ENCODE measurements around the gene SERPINB2. TPM values are rescaled to one million over a fixed set of nuclear protein-coding genes. Genes with fewer than 3 reads are reported as not detected.

The SERPINB2 gene
- total RNA-seq, 4 donors from 2014 or later: not detected

DNA sequence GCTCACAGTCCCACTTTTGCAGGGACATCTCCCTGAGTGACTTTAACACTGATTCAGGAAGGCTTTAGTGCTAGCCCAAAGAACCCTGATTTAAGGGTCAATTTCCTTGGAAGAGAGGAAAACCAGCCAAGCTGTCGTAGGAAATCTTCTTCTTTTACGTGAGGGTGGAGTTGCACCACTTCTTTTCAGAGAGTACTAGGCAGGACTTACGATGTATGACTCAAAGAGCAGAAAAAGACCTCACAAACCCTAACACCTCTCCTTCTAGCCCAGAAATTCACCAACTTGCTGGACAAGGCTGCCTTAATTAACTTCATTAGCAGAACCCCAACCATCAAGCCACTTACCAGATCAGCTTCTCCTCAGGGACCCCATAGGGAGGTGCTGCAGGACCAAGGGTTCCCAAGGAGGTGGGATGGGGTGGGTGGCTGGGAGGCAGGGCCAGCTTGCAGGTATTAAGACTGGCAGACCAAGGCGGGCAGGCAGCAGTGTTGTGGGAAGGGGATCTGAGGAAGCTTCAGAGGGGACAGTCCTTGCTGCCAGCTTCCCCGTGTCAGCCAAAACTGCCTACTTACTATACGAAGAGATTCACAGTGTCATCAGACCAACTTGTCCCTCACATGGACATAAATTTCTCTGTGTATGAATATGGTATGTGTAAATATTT, 6.7 kb downstream of the SERPINB2 start:
- Histone ChIP-seq H3K27ac (no peak overlapping the region), H3K4me3 (no peak overlapping the region), H3K36me3 (no peaks in the 10 kb centered on the region), H3K4me1 (no peaks in the 10 kb centered on the region), H3K27me3 (no peaks in the 10 kb centered on the region), H3K9me3 (no peaks in the 10 kb centered on the region)
- no peak for TF ChIP-seq POLR2A (IDR thresholded peaks at IDR 0.05)
- no peak for DNase-seq

DNA sequence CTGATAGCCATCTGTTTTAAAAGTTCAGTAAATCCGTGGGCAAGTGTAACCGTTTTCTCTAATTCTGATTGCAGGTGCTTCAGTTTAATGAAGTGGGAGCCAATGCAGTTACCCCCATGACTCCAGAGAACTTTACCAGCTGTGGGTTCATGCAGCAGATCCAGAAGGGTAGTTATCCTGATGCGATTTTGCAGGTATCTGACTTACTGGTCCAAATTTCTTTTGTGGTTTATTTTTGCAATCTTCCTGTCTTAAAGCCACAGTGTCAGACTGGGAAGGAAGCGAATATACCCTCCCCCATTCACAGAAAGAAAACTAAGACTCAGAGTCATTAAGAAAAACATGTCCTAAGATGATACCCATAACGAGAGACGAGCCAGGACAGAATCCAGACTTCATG, 7.7 kb downstream of the SERPINB2 start:
- no peaks in the 10 kb centered on the region for H3K27me3 ChIP-seq

DNA sequence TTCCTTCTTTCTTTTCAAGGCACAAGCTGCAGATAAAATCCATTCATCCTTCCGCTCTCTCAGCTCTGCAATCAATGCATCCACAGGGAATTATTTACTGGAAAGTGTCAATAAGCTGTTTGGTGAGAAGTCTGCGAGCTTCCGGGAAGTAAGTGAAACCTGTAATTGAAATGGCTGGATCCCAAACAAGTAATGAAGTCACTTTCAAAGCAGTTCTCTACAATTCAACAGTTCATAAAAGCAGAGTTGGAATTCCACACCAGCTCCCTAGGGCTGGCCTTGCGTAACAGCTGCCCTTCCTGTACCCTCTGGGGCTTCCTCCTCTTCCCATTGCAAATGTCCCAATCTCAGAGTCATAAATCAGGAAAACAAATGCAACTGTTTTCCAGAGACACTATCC, 9.6 kb downstream of the SERPINB2 start:
- TF ChIP-seq POLR2A (IDR thresholded peaks at IDR 0.05): no peak
- TF ChIP-seq, protein P1, sequence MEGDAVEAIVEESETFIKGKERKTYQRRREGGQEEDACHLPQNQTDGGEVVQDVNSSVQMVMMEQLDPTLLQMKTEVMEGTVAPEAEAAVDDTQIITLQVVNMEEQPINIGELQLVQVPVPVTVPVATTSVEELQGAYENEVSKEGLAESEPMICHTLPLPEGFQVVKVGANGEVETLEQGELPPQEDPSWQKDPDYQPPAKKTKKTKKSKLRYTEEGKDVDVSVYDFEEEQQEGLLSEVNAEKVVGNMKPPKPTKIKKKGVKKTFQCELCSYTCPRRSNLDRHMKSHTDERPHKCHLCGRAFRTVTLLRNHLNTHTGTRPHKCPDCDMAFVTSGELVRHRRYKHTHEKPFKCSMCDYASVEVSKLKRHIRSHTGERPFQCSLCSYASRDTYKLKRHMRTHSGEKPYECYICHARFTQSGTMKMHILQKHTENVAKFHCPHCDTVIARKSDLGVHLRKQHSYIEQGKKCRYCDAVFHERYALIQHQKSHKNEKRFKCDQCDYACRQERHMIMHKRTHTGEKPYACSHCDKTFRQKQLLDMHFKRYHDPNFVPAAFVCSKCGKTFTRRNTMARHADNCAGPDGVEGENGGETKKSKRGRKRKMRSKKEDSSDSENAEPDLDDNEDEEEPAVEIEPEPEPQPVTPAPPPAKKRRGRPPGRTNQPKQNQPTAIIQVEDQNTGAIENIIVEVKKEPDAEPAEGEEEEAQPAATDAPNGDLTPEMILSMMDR (IDR thresholded peaks at IDR 0.05): no peak
- no peak overlapping the region for H3K4me3 ChIP-seq
- no peak overlapping the region for H3K27ac ChIP-seq
- H3K9me3 ChIP-seq: no peaks in the 10 kb centered on the region
- H3K36me3 ChIP-seq: no peaks in the 10 kb centered on the region
- H3K4me1 ChIP-seq: no peaks in the 10 kb centered on the region
- no peaks in the 10 kb centered on the region for H3K27me3 ChIP-seq
- no peak for DNase-seq

More for the DNA sequence above, 7.7 kb downstream of the SERPINB2 start:
- Histone ChIP-seq H3K9me3 (no peaks in the 10 kb centered on the region), H3K4me3 (no peak overlapping the region), H3K36me3 (no peaks in the 10 kb centered on the region), H3K27ac (no peak overlapping the region), H3K4me1 (no peaks in the 10 kb centered on the region)
- no peak for TF ChIP-seq POLR2A (IDR thresholded peaks at IDR 0.05)
- TF ChIP-seq, protein P1 (IDR thresholded peaks at IDR 0.05): no peak
- DNase-seq: no peak

DNA sequence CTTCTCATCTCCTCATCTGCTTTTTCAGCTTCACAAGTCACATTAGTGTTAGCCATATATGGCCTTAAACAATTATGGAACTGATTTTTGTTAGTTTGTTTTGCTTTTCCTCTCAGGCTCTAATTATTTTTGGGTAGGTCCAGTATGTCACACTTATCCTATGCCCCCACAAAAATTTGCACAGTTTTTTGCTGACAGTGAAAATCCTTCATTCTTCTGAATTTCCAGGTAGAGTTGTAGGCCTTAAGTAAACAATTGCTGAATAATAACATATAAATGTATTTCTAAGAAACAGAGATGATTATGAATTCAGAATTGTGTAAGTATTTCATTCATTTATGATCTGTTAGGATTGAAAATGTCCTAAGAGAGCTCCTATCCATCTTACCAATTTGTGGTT, 11.7 kb downstream of the SERPINB2 start:
- Histone ChIP-seq H3K4me1 (no peaks in the 10 kb centered on the region), H3K27me3 (no peaks in the 10 kb centered on the region), H3K4me3 (no peak overlapping the region), H3K27ac (no peak overlapping the region), H3K36me3 (no peaks in the 10 kb centered on the region), H3K9me3 (no peaks in the 10 kb centered on the region)
- TF ChIP-seq, protein P1 (IDR thresholded peaks at IDR 0.05): no peak
- no peak for TF ChIP-seq POLR2A (IDR thresholded peaks at IDR 0.05)
- DNase-seq: no peak

DNA sequence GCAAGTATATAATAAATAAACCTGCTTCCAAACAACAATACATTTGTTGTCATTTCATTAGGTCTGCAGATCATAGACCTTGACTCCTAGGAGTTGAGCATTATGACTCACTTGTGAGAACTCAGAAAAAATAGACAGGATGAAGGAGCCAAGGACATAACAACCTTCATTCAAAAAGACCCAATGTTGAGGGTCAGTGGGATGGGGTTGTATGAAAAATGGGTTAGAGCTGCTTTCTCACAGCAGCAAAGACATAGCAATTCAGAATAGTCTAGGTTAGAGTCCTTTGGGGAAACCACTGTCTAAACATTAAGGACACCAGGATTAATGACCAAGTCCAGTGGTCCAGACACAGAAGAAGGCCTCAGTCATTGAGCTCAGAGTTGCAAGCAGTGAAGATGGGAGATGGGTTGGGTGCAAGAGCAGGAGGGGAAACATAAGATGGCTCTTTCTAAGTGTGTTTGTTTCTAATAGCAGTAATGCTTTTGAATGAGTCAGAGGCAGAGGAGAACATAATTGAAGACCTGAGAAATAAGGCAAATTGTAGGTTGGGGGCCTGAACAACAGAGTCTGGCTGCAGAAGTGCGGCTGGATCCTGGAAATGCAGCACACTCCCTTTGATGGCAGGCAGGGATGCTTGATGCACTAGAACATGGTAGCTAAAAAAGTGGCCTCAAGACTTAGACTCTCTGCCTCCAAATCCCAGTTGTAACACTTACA, 16.5 kb downstream of the SERPINB2 start:
- Histone ChIP-seq H3K36me3 (no peaks in the 10 kb centered on the region), H3K27ac (no peak overlapping the region), H3K27me3 (no peaks in the 10 kb centered on the region), H3K9me3 (no peaks in the 10 kb centered on the region), H3K4me3 (no peak overlapping the region), H3K4me1 (no peaks in the 10 kb centered on the region)
- DNase-seq: no peak
- TF ChIP-seq POLR2A (IDR thresholded peaks at IDR 0.05): no peak

DNA sequence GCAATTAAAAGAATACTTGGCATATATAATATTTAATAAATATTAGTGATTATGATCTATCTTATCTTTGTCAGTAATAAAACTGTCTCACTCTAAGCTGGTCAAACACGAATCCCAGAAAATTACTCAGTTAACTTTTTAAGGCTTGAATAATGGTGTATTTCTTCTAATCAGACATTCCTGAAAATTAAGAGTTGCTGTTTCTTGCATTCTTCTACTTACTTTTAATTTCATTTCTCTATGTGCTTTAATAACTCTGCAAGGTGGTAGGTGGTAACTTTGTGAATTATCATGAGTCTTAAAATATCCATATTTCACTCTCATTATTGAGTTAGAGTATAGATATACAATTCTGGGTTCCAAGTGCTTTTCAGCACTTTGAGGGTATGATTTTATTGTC, 17.2 kb downstream of the SERPINB2 start:
- Histone ChIP-seq H3K9me3 (no peaks in the 10 kb centered on the region), H3K27me3 (no peaks in the 10 kb centered on the region), H3K36me3 (no peaks in the 10 kb centered on the region), H3K27ac (no peak overlapping the region), H3K4me1 (no peaks in the 10 kb centered on the region), H3K4me3 (no peak overlapping the region)
- no peak for DNase-seq
- TF ChIP-seq, protein P1 (IDR thresholded peaks at IDR 0.05): no peak
- no peak for TF ChIP-seq POLR2A (IDR thresholded peaks at IDR 0.05)
